IMR-90 (cell line): ENCODE results near the gene UBE2L3. TPM values are rescaled to one million over a fixed set of nuclear protein-coding genes. Genes with fewer than 3 reads are reported as not detected.

Experiments
- ATAC-seq: fragments of 200-7000 bp; cut with Tn5 transposase; 2 replicates; pipeline ENCODE4 v1.9.1; 2020; ENCODE audit warnings: low read depth, mild to moderate bottlenecking, moderate library complexity
- BruUV-seq: library from RNA; stranded (reverse); fragments of 400-500 nt; replicated peaks from 2 replicates; lab custom pipeline; 2021; lab: Mats Ljungman, UMichigan
- CTCF ChIA-PET: fragments of 300-600 bp; formaldehyde crosslinking; extraction: SDS; loops from one replicate; lab custom pipeline; 2021; ENCODE audit warnings: antibody characterized with exemption; lab: Yijun Ruan, JAX
- POLR2A ChIA-PET: fragments of 300-600 bp; sonication (Branson Sonifier 250); formaldehyde crosslinking; loops from one replicate; lab custom pipeline; 2022; ENCODE audit warnings: antibody characterized with exemption; ENCODE audit not compliant: unreplicated experiment; lab: Charles Lee
- DNase-seq: peaks from one replicate; pipeline ENCODE4 v3.0.0; 2013
- H2AFZ ChIP-seq: replicated peaks from 2 replicates; pipeline ENCODE3; 2013; ENCODE audit warnings: low read length, mild to moderate bottlenecking; ENCODE audit not compliant: poor library complexity
- H2AK5ac ChIP-seq: 2 replicates; pipeline ENCODE4 v1.6.1; 2013; ENCODE audit warnings: low read depth, low read length, inconsistent platforms
- H2AK9ac ChIP-seq: replicated peaks from 2 replicates; pipeline ENCODE3; 2013; ENCODE audit warnings: mild to moderate bottlenecking, low read depth, low read length, moderate library complexity; ENCODE audit not compliant: poor library complexity
- H2BK120ac ChIP-seq: 2 replicates; pipeline ENCODE4 v1.6.1; 2013; ENCODE audit warnings: low read depth, low read length, inconsistent platforms
- H2BK15ac ChIP-seq: 3 replicates; pipeline ENCODE4 v1.6.1; 2013; ENCODE audit warnings: low read depth, low read length, inconsistent platforms
- H2BK20ac ChIP-seq: 2 replicates; pipeline ENCODE4 v1.6.1; 2013; ENCODE audit warnings: low read depth, mild to moderate bottlenecking, inconsistent platforms, low read length, moderate library complexity
- H2BK5ac ChIP-seq: 2 replicates; pipeline ENCODE4 v1.6.1; 2013; ENCODE audit warnings: mild to moderate bottlenecking, low read depth, low read length, inconsistent platforms; ENCODE audit not compliant: poor library complexity, severe bottlenecking
- H3K14ac ChIP-seq: replicated peaks from 2 replicates; pipeline ENCODE4 v1.6.1; 2013; ENCODE audit warnings: low read depth, low read length, inconsistent platforms
- H3K18ac ChIP-seq: 2 replicates; pipeline ENCODE4 v1.6.1; 2013; ENCODE audit warnings: low read depth, low read length, control low read depth
- H3K23ac ChIP-seq: 2 replicates; pipeline ENCODE4 v1.6.1; 2013; ENCODE audit warnings: low read depth, low read length, inconsistent platforms
- H3K27ac ChIP-seq: 2 replicates; pipeline ENCODE4 v1.5.1; 2013; ENCODE audit warnings: mild to moderate bottlenecking, control low read depth, low read length; ENCODE audit not compliant: insufficient read depth
- H3K27me3 ChIP-seq: 2 replicates; pipeline ENCODE4 v1.6.1; 2013; ENCODE audit warnings: low read length; ENCODE audit not compliant: control insufficient read depth, insufficient read depth
- H3K36me3 ChIP-seq: 2 replicates; pipeline ENCODE4 v1.6.1; 2013; ENCODE audit warnings: low read length, mixed read lengths; ENCODE audit not compliant: control insufficient read depth, insufficient read depth
- H3K4ac ChIP-seq: 2 replicates; pipeline ENCODE4 v1.6.1; 2013; ENCODE audit warnings: low read depth, low read length, inconsistent platforms
- H3K4me1 ChIP-seq: 2 replicates; pipeline ENCODE4 v1.6.1; 2013; ENCODE audit warnings: low read length, mixed read lengths; ENCODE audit not compliant: control insufficient read depth, insufficient read depth
- H3K4me2 ChIP-seq: 2 replicates; pipeline ENCODE4 v1.6.1; 2013; ENCODE audit warnings: low read depth, mild to moderate bottlenecking, control low read depth, low read length, moderate library complexity
- H3K4me3 ChIP-seq: 2 replicates; pipeline ENCODE4 v1.5.1; 2013; ENCODE audit warnings: low read depth, mild to moderate bottlenecking, control low read depth, low read length, moderate library complexity; ENCODE audit not compliant: insufficient read depth
- H3K56ac ChIP-seq: 2 replicates; pipeline ENCODE4 v1.6.1; 2013; ENCODE audit warnings: low read length, inconsistent platforms; ENCODE audit not compliant: insufficient read depth; ENCODE audit errors: extremely low read depth
- H3K79me1 ChIP-seq, 2 experiments: 2 replicates each; pipeline ENCODE4 v1.6.1; 2013; ENCODE audit warnings: low read length in 2 of 2, inconsistent platforms in 1 of 2, low read depth in 1 of 2
- H3K9ac ChIP-seq: 2 replicates; pipeline ENCODE4 v1.6.1; 2013; ENCODE audit warnings: low read depth, low read length, control low read depth
- H3K9me1 ChIP-seq: 2 replicates; pipeline ENCODE4 v1.6.1; 2013; ENCODE audit warnings: low read length, inconsistent platforms; ENCODE audit not compliant: insufficient read depth
- H3K9me3 ChIP-seq: 2 replicates; pipeline ENCODE4 v1.6.1; 2013; ENCODE audit warnings: low read length; ENCODE audit not compliant: control insufficient read depth, insufficient read depth
- H4K20me1 ChIP-seq: 2 replicates; pipeline ENCODE4 v1.6.1; 2013; ENCODE audit warnings: low read length, inconsistent platforms; ENCODE audit not compliant: insufficient read depth
- H4K5ac ChIP-seq: 2 replicates; pipeline ENCODE4 v1.6.1; 2013; ENCODE audit warnings: mild to moderate bottlenecking, low read depth, low read length, control low read depth
- H4K8ac ChIP-seq, 2 experiments: 2 replicates each; pipeline ENCODE4 v1.6.1; 2013; ENCODE audit warnings: low read depth in 2 of 2, low read length in 2 of 2, control low read depth in 1 of 2, inconsistent platforms in 1 of 2
- H4K91ac ChIP-seq: 2 replicates; pipeline ENCODE4 v1.6.1; 2013; ENCODE audit warnings: low read depth, low read length, inconsistent platforms; ENCODE audit not compliant: insufficient read depth
- BHLHE40 ChIP-seq: fragments of 150-350 bp; IDR thresholded peaks from 2 replicates; pipeline ENCODE4 v1.6.1; 2016; ENCODE audit warnings: mild to moderate bottlenecking, low read depth, low read length
- CEBPB ChIP-seq: IDR thresholded peaks from 2 replicates; pipeline ENCODE4 v1.6.1; 2012; ENCODE audit warnings: low read depth, low read length, improper control_type of control experiment
- CHD1 ChIP-seq: IDR thresholded peaks from 2 replicates; pipeline ENCODE4 v1.6.1; 2012; ENCODE audit warnings: low read depth, low read length, improper control_type of control experiment
- CTCF ChIP-seq: conservative IDR thresholded peaks from 2 replicates; pipeline ENCODE4 v1.5.1; 2012; ENCODE audit warnings: mild to moderate bottlenecking, low read depth, low read length, improper control_type of control experiment
- ELK1 ChIP-seq: fragments of 150-350 bp; IDR thresholded peaks from 2 replicates; pipeline ENCODE4 v1.6.1; 2016; ENCODE audit warnings: low read depth, mild to moderate bottlenecking, low read length, moderate library complexity, borderline replicate concordance
- FOS ChIP-seq: fragments of 150-350 bp; IDR thresholded peaks from 2 replicates; pipeline ENCODE4 v1.6.1; 2016; ENCODE audit warnings: low read depth, low read length
- MAFK ChIP-seq: IDR thresholded peaks from 2 replicates; pipeline ENCODE4 v1.6.1; 2012; ENCODE audit warnings: low read depth, low read length, improper control_type of control experiment
- MAZ ChIP-seq: IDR thresholded peaks from 2 replicates; pipeline ENCODE4 v1.6.1; 2012; ENCODE audit warnings: low read depth, mild to moderate bottlenecking, low read length, improper control_type of control experiment, moderate library complexity, borderline replicate concordance
- MXI1 ChIP-seq: IDR thresholded peaks from 2 replicates; pipeline ENCODE4 v1.6.1; 2012; ENCODE audit warnings: low read depth, mild to moderate bottlenecking, low read length, moderate library complexity, borderline replicate concordance
- NFE2L2 ChIP-seq: fragments of 150-350 bp; IDR thresholded peaks from 2 replicates; pipeline ENCODE4 v1.6.1; 2016; ENCODE audit warnings: low read depth, mild to moderate bottlenecking, low read length
- POLR2A ChIP-seq: IDR thresholded peaks from 2 replicates; pipeline ENCODE4 v1.6.1; 2012; ENCODE audit warnings: mild to moderate bottlenecking, low read depth, low read length
- RAD21 ChIP-seq: IDR thresholded peaks from 2 replicates; pipeline ENCODE4 v1.6.1; 2012; ENCODE audit warnings: low read length, improper control_type of control experiment
- RCOR1 ChIP-seq: IDR thresholded peaks from 2 replicates; pipeline ENCODE4 v1.6.1; 2012; ENCODE audit warnings: mild to moderate bottlenecking, low read length, improper control_type of control experiment; ENCODE audit not compliant: insufficient replicate concordance
- RFX5 ChIP-seq: IDR thresholded peaks from 2 replicates; pipeline ENCODE4 v1.8.0; 2012; ENCODE audit warnings: low read depth, mild to moderate bottlenecking, low read length, moderate library complexity
- SMC3 ChIP-seq: fragments of 150-350 bp; IDR thresholded peaks from 2 replicates; pipeline ENCODE4 v1.6.1; 2016; ENCODE audit warnings: low read depth, mild to moderate bottlenecking, antibody characterized with exemption, low read length, moderate library complexity
- USF2 ChIP-seq: fragments of 150-350 bp; IDR thresholded peaks from 2 replicates; pipeline ENCODE4 v1.6.1; 2017; ENCODE audit warnings: mild to moderate bottlenecking, antibody characterized with exemption, low read length, low read depth
- whole genome bisulfite sequencing, 2 experiments: methylation state at CpG; one replicate each; pipeline versions ENCODE4 v1.1.5 to v1.1.7; 2013; ENCODE audit warnings: missing lambda C conversion rate in 2 of 2; ENCODE audit not compliant: insufficient read length in 1 of 2; ENCODE audit errors: extremely low coverage in 2 of 2; 5-methylcytosine and 5-hydroxymethylcytosine counted together
- dilution Hi-C: fragments of 300-500 bp; cut with HindIII; formaldehyde crosslinking; loops from one replicate; pipeline ENCODE4 v1.14.3; 2018; ENCODE audit warnings: low sequenced_read_pairs; ENCODE audit not compliant: unreplicated experiment
- in situ Hi-C: fragments of 300-500 bp; cut with MboI; formaldehyde crosslinking; loops from 3 replicates; pipeline ENCODE4 v1.14.3; 2019; ENCODE audit warnings: low sequenced_read_pairs, inconsistent platforms, mixed read lengths
- intact Hi-C: fragments of 100-400 bp; cut with micrococcal nuclease; formaldehyde crosslinking; loops from 2 replicates; pipeline ENCODE4 v1.10.0; 2022
- polyA plus RNA-seq, 3 experiments: library from polyadenylated mRNA; depleted of rRNA; stranded (reverse); fragments of >200 nt; gene quantifications; 2 replicates each; pipeline ENCODE4 v1.2.3, GENCODE V29; 2012; ENCODE audit warnings: low replicate concordance in 1 of 3
- total RNA-seq: library from RNA; depleted of rRNA; stranded (reverse); fragments of >200 nt; gene quantifications from 2 replicates; pipeline ENCODE4 v1.2.3, GENCODE V29; 2012

Gene UBE2L3
- total and polyA plus RNA-seq, 2 of the 4 experiments (the other 2 are of a cell fraction) = 29.0 to 72.9 TPM

- H3K9ac ChIP-seq = no peak overlapping the region
- H3K9me3 ChIP-seq = no peaks in the 10 kb centered on the region
- no peak overlapping the region for H4K91ac ChIP-seq
- 100% methylated on average over 1 of the region's 4 CpGs; no CpG with 5 or more reads in 1 of the 2 experiments for WGBS, 2 experiments
- no peaks in the 10 kb centered on the region for H3K27me3 ChIP-seq
- H2BK5ac ChIP-seq = no peak overlapping the region
- H3K56ac ChIP-seq = no peak overlapping the region
- H2BK15ac ChIP-seq = no peak overlapping the region
- H2BK20ac ChIP-seq = no peak overlapping the region
- H2AFZ ChIP-seq = no peak overlapping the region
- peaks cover 3% of the 10 kb centered on the region; the same call in 1 of the 2 replicates for H3K4me1 ChIP-seq
- BruUV-seq = no TSS peak
- H4K8ac ChIP-seq = no peak overlapping the region
- H4K20me1 ChIP-seq = peaks cover 84% of the 10 kb centered on the region
- in situ Hi-C loops (no loop called here), intact Hi-C loops (no loop called here), dilution Hi-C loops (no loop called here)
- POLR2A ChIA-PET = no interaction called here
- CTCF ChIA-PET = interaction anchor here (1.2 kb wide), 1 partner anchor 10 kb away, joined by 3 read pairs; no protein-coding TSS in a partner anchor
- peaks cover 19% of the 10 kb centered on the region for H3K9me1 ChIP-seq
- H3K27ac ChIP-seq = no peak overlapping the region
- H3K36me3 ChIP-seq = peaks cover 28% of the 10 kb centered on the region
- no peak overlapping the region for H4K5ac ChIP-seq
- no peak overlapping the region for H3K18ac ChIP-seq
- H2BK120ac ChIP-seq = no peak overlapping the region
- ATAC-seq (no peak), DNase-seq (no peak)
- no peak overlapping the region for H3K14ac ChIP-seq
- no peak overlapping the region for H3K4me2 ChIP-seq
- H3K4me3 ChIP-seq = no peak overlapping the region
- H2AK9ac ChIP-seq = no peak overlapping the region
- peaks cover 39 to 65% of the 10 kb centered on the region in 2 experiments for H3K79me1 ChIP-seq
- no peak overlapping the region for H3K23ac ChIP-seq
- H2AK5ac ChIP-seq = no peak overlapping the region
- no peak for TF ChIP-seq FOS
- TF ChIP-seq MAFK = no peak
- TF ChIP-seq MAZ = no peak
- no peak for TF ChIP-seq SMC3
- TF ChIP-seq USF2 = no peak
- no peak for TF ChIP-seq RCOR1
- no peak for TF ChIP-seq CEBPB
- TF ChIP-seq CTCF = no peak
- no peak for TF ChIP-seq MXI1
- TF ChIP-seq POLR2A = no peak
- no peak for TF ChIP-seq NFE2L2
- no peak for TF ChIP-seq ELK1
- TF ChIP-seq RFX5 = no peak
- no peak for TF ChIP-seq CHD1
- TF ChIP-seq BHLHE40 = no peak
- no peak for TF ChIP-seq RAD21
- H3K4ac ChIP-seq = no peak overlapping the region
Observed at GRCh38 chr22:21613553-21614233, 46.2 kb downstream of the UBE2L3 start.
